ENCODE results near the gene FAIM2. TPM values are rescaled to one million over a fixed set of nuclear protein-coding genes. Genes with fewer than 3 reads are reported as not detected.

FAIM2 gene
- total RNA-seq, 1 donor from 2014 or later: 0.18 TPM

- no peaks in the 10 kb centered on the region for H3K9me3 ChIP-seq (ENCODE audit: insufficient read depth, low read depth, low read length)
- peaks cover 33% of the 10 kb centered on the region for H3K27me3 Mint-ChIP-seq (ENCODE audit: low read depth, unreplicated experiment)
- DNase-seq (ENCODE audit: low read depth) (no peak), FAIRE-seq (no peak)
- no peak overlapping the region for H2AFZ ChIP-seq (ENCODE audit: low read depth, low read length)
- no peaks in the 10 kb centered on the region for H3K36me3 ChIP-seq (ENCODE audit: insufficient read depth, low read length)
- no peaks in the 10 kb centered on the region for H3K9me3 Mint-ChIP-seq (ENCODE audit: unreplicated experiment)
- H3K4me1 Mint-ChIP-seq (ENCODE audit: low read depth, unreplicated experiment): peaks cover 3% of the 10 kb centered on the region
- H3K27ac ChIP-seq (ENCODE audit: low read depth, low read length): no peak overlapping the region
- peaks cover 3% of the 10 kb centered on the region for H3K4me1 ChIP-seq (ENCODE audit: insufficient read depth, low read length)
- no peaks in the 10 kb centered on the region for H4K20me1 ChIP-seq (ENCODE audit: insufficient read depth, low read length)
- H3K9ac ChIP-seq (ENCODE audit: low read length): no peak overlapping the region
- no peaks in the 10 kb centered on the region for H3K27me3 ChIP-seq (ENCODE audit: insufficient read depth, low read length)
- TF ChIP-seq, protein P1, sequence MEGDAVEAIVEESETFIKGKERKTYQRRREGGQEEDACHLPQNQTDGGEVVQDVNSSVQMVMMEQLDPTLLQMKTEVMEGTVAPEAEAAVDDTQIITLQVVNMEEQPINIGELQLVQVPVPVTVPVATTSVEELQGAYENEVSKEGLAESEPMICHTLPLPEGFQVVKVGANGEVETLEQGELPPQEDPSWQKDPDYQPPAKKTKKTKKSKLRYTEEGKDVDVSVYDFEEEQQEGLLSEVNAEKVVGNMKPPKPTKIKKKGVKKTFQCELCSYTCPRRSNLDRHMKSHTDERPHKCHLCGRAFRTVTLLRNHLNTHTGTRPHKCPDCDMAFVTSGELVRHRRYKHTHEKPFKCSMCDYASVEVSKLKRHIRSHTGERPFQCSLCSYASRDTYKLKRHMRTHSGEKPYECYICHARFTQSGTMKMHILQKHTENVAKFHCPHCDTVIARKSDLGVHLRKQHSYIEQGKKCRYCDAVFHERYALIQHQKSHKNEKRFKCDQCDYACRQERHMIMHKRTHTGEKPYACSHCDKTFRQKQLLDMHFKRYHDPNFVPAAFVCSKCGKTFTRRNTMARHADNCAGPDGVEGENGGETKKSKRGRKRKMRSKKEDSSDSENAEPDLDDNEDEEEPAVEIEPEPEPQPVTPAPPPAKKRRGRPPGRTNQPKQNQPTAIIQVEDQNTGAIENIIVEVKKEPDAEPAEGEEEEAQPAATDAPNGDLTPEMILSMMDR (IDR thresholded peaks at IDR 0.05; ENCODE audit: insufficient read depth, low read depth, low read length): no peak
- TF ChIP-seq EZH2 (IDR thresholded peaks at IDR 0.05; ENCODE audit: insufficient read depth, low read length): no peak
- no peak overlapping the region for H3K4me3 Mint-ChIP-seq (ENCODE audit: unreplicated experiment)
- H3K36me3 Mint-ChIP-seq (ENCODE audit: low read depth, unreplicated experiment): no peaks in the 10 kb centered on the region
- no peak overlapping the region for H3K4me3 ChIP-seq (ENCODE audit: insufficient read depth, low read depth, low read length)
- H3K79me2 ChIP-seq (ENCODE audit: insufficient read depth, low read length): no peaks in the 10 kb centered on the region
- H3K4me2 ChIP-seq (ENCODE audit: low read length): no peak overlapping the region
- H3K27ac Mint-ChIP-seq (ENCODE audit: unreplicated experiment): no peak overlapping the region
Observed at GRCh38 chr12:49944718-49945117, 41.0 kb upstream of the FAIM2 start.

DNA sequence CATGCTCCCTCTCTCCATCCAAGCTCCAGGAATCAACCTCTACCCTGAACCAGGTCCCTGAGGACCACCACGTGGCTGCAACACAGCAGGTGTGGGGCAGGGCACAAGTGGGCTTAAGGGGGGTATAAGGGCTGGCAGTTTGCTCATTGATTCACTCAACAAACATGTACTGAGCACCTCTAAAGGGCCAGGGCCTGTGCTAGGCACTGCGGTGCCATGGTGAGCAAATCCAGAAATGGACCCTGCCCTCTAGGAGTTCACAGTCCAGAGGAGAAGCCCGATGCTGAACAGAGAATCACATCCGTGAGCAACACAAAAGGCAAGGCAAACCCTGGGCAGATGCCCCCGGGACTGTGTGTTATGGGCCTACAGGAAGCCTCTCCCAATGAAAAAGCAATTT is 40.3 kb upstream of the FAIM2 start:
- H3K9ac ChIP-seq (ENCODE audit: low read length): no peak overlapping the region
- H3K36me3 Mint-ChIP-seq (ENCODE audit: low read depth, unreplicated experiment): no peaks in the 10 kb centered on the region
- H3K4me1 ChIP-seq (ENCODE audit: insufficient read depth, low read length): peaks cover 3% of the 10 kb centered on the region
- H3K27me3 Mint-ChIP-seq (ENCODE audit: low read depth, unreplicated experiment): peaks cover 27% of the 10 kb centered on the region
- no peaks in the 10 kb centered on the region for H3K79me2 ChIP-seq (ENCODE audit: insufficient read depth, low read length)
- no peak overlapping the region for H2AFZ ChIP-seq (ENCODE audit: low read depth, low read length)
- H4K20me1 ChIP-seq (ENCODE audit: insufficient read depth, low read length): no peaks in the 10 kb centered on the region
- no peak for FAIRE-seq
- TF ChIP-seq, protein P1 (IDR thresholded peaks at IDR 0.05; ENCODE audit: insufficient read depth, low read depth, low read length): no peak
- no peak for TF ChIP-seq EZH2 (IDR thresholded peaks at IDR 0.05; ENCODE audit: insufficient read depth, low read length)
- H3K27me3 ChIP-seq (ENCODE audit: insufficient read depth, low read length): no peaks in the 10 kb centered on the region
- H3K4me3 ChIP-seq (ENCODE audit: insufficient read depth, low read depth, low read length): no peak overlapping the region
- H3K27ac Mint-ChIP-seq (ENCODE audit: unreplicated experiment): no peak overlapping the region
- H3K36me3 ChIP-seq (ENCODE audit: insufficient read depth, low read length): no peaks in the 10 kb centered on the region
- no peak overlapping the region for H3K4me2 ChIP-seq (ENCODE audit: low read length)
- H3K27ac ChIP-seq (ENCODE audit: low read depth, low read length): no peak overlapping the region
- H3K4me1 Mint-ChIP-seq (ENCODE audit: low read depth, unreplicated experiment): peaks cover 3% of the 10 kb centered on the region
- no peak for DNase-seq (ENCODE audit: low read depth)
- H3K9me3 Mint-ChIP-seq (ENCODE audit: unreplicated experiment): no peaks in the 10 kb centered on the region
- H3K4me3 Mint-ChIP-seq (ENCODE audit: unreplicated experiment): no peak overlapping the region
- H3K9me3 ChIP-seq (ENCODE audit: insufficient read depth, low read depth, low read length): no peaks in the 10 kb centered on the region

DNA sequence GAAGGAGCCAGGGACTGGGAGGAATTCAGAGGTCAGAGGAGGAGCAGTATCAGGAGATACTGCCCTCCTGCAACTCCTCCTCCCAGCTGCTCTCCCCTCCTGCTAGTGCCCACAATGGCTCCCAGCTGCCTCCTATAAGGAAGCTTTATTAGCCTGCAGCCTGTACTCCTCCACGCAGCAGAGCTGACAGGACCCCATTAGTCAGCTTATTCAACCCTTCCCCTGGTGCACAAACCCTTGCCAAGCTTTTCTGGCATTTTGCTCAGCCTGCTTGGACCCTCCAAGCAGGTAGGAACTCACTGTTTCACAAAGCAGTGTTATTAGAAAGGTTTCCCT is 39.9 kb upstream of the FAIM2 start:
- Histone ChIP-seq H3K9me3 (ENCODE audit: insufficient read depth, low read depth, low read length) (no peaks in the 10 kb centered on the region), H3K4me3 (ENCODE audit: insufficient read depth, low read depth, low read length) (no peak overlapping the region), H3K9ac (ENCODE audit: low read length) (no peak overlapping the region), H3K4me2 (ENCODE audit: low read length) (no peak overlapping the region), H3K27me3 (ENCODE audit: insufficient read depth, low read length) (no peaks in the 10 kb centered on the region), H3K27ac (ENCODE audit: low read depth, low read length) (no peak overlapping the region), H3K79me2 (ENCODE audit: insufficient read depth, low read length) (no peaks in the 10 kb centered on the region), H2AFZ (ENCODE audit: low read depth, low read length) (no peak overlapping the region), H3K4me1 (ENCODE audit: insufficient read depth, low read length) (peaks cover 3% of the 10 kb centered on the region), H4K20me1 (ENCODE audit: insufficient read depth, low read length) (no peaks in the 10 kb centered on the region), H3K36me3 (ENCODE audit: insufficient read depth, low read length) (no peaks in the 10 kb centered on the region)
- H3K4me3 Mint-ChIP-seq (ENCODE audit: unreplicated experiment): no peak overlapping the region
- H3K9me3 Mint-ChIP-seq (ENCODE audit: unreplicated experiment): no peaks in the 10 kb centered on the region
- FAIRE-seq: no peak
- TF ChIP-seq EZH2 (IDR thresholded peaks at IDR 0.05; ENCODE audit: insufficient read depth, low read length): no peak
- TF ChIP-seq, protein P1 (IDR thresholded peaks at IDR 0.05; ENCODE audit: insufficient read depth, low read depth, low read length): no peak
- no peaks in the 10 kb centered on the region for H3K36me3 Mint-ChIP-seq (ENCODE audit: low read depth, unreplicated experiment)
- DNase-seq (ENCODE audit: low read depth): no peak
- H3K27ac Mint-ChIP-seq (ENCODE audit: unreplicated experiment): no peak overlapping the region
- H3K27me3 Mint-ChIP-seq (ENCODE audit: low read depth, unreplicated experiment): peaks cover 23% of the 10 kb centered on the region
- peaks cover 3% of the 10 kb centered on the region for H3K4me1 Mint-ChIP-seq (ENCODE audit: low read depth, unreplicated experiment)
